ENCODE data around the gene GPR160. TPM values are rescaled to one million over a fixed set of nuclear protein-coding genes. Genes with fewer than 3 reads are reported as not detected.

Gene GPR160
- total RNA-seq, 1 experiment from 2014 or later = 16.1 TPM

- Mint-ChIP-seq H3K4me1 (ENCODE audit: low read depth, unreplicated experiment) (peaks cover 22% of the 10 kb centered on the region), H3K27ac (ENCODE audit: unreplicated experiment) (no peak overlapping the region), H3K36me3 (ENCODE audit: insufficient read depth, unreplicated experiment) (peaks cover 20% of the 10 kb centered on the region), H3K9me3 (ENCODE audit: unreplicated experiment) (no peaks in the 10 kb centered on the region), H3K4me3 (ENCODE audit: unreplicated experiment) (no peak overlapping the region), H3K27me3 (ENCODE audit: insufficient read depth, unreplicated experiment) (no peaks in the 10 kb centered on the region)
- no peak overlapping the region for H3K4me3 ChIP-seq (ENCODE audit: low read depth, low read length)
- no peaks in the 10 kb centered on the region for H3K9me3 ChIP-seq
- CTCF ChIA-PET = interaction anchor here (0.6 to 0.9 kb wide), 2 partner anchors 41 to 113 kb away, joined by 3 to 4 read pairs; partner anchors contain the start of gene GPR160
- POLR2A ChIA-PET = interaction anchor here (0.5 kb wide), 1 partner anchor 37 kb away, joined by 4 read pairs; no protein-coding TSS in a partner anchor
- peak; percentile 42 to 59 for DNase-seq
- no peaks in the 10 kb centered on the region for H3K27me3 ChIP-seq (replicated peaks; ENCODE audit: control insufficient read depth, insufficient read depth, low read length)
- H3K4me1 ChIP-seq = peaks cover 44% of the 10 kb centered on the region
- no peak for TF ChIP-seq CTCF (IDR thresholded peaks at IDR 0.05; ENCODE audit: insufficient read depth in 1 of 2, low read depth in 1 of 2, low read length in 1 of 2, severe bottlenecking in 1 of 2, unreplicated experiment in 1 of 2)
- intact Hi-C loops (cut with micrococcal nuclease; ENCODE audit: unreplicated experiment) = loop anchor here (1.0 kb wide), 1 partner anchor 41 kb away; the partner anchor contains the start of gene GPR160
- H3K36me3 ChIP-seq (ENCODE audit: control insufficient read depth, insufficient read depth, low read length) = no peaks in the 10 kb centered on the region
- BruUV-seq (replicated peaks) = no TSS peak
Measured at GRCh38 chr3:170078620-170079281, 41.0 kb downstream of the GPR160 start.

GRCh38 chr3:170079536-170080165 is 41.9 kb downstream of the GPR160 start:
- H3K36me3 ChIP-seq (ENCODE audit: control insufficient read depth, insufficient read depth, low read length) = no peaks in the 10 kb centered on the region
- CTCF ChIA-PET = no interaction called here
- peaks cover 22% of the 10 kb centered on the region for H3K4me1 Mint-ChIP-seq (ENCODE audit: low read depth, unreplicated experiment)
- no peaks in the 10 kb centered on the region for H3K27me3 ChIP-seq (replicated peaks; ENCODE audit: control insufficient read depth, insufficient read depth, low read length)
- peaks cover 20% of the 10 kb centered on the region for H3K36me3 Mint-ChIP-seq (ENCODE audit: insufficient read depth, unreplicated experiment)
- no peaks in the 10 kb centered on the region for H3K9me3 ChIP-seq
- H3K4me1 ChIP-seq = peaks cover 44% of the 10 kb centered on the region
- H3K9me3 Mint-ChIP-seq (ENCODE audit: unreplicated experiment) = no peaks in the 10 kb centered on the region
- H3K27me3 Mint-ChIP-seq (ENCODE audit: insufficient read depth, unreplicated experiment) = no peaks in the 10 kb centered on the region
- intact Hi-C loops (cut with micrococcal nuclease; ENCODE audit: unreplicated experiment) = loop anchor here (1.0 kb wide), 1 partner anchor 42 kb away; the partner anchor contains the start of gene GPR160
- no TSS peak for BruUV-seq (replicated peaks)
- TF ChIP-seq CTCF (IDR thresholded peaks at IDR 0.05; ENCODE audit: insufficient read depth in 1 of 2, low read depth in 1 of 2, low read length in 1 of 2, severe bottlenecking in 1 of 2, unreplicated experiment in 1 of 2) = no peak
- peak in 1 of 2 experiments; percentile 29 for DNase-seq
- POLR2A ChIA-PET = interaction anchor here (0.5 kb wide), 1 partner anchor 38 kb away, joined by 4 read pairs; no protein-coding TSS in a partner anchor
- H3K4me3 Mint-ChIP-seq (ENCODE audit: unreplicated experiment) = peak overlapping the region; percentile 49
- H3K27ac Mint-ChIP-seq (ENCODE audit: unreplicated experiment) = peak overlapping the region; percentile 69
- H3K4me3 ChIP-seq (ENCODE audit: low read depth, low read length) = no peak overlapping the region

GRCh38 chr3:170080605-170081004 is 42.8 kb downstream of the GPR160 start:
- Mint-ChIP-seq H3K27ac (ENCODE audit: unreplicated experiment) (peak overlapping the region; percentile 69), H3K4me1 (ENCODE audit: low read depth, unreplicated experiment) (peaks cover 22% of the 10 kb centered on the region), H3K36me3 (ENCODE audit: insufficient read depth, unreplicated experiment) (peaks cover 23% of the 10 kb centered on the region), H3K4me3 (ENCODE audit: unreplicated experiment) (peak overlapping the region; percentile 49), H3K27me3 (ENCODE audit: insufficient read depth, unreplicated experiment) (no peaks in the 10 kb centered on the region), H3K9me3 (ENCODE audit: unreplicated experiment) (no peaks in the 10 kb centered on the region)
- Histone ChIP-seq H3K4me1 (peaks cover 44% of the 10 kb centered on the region), H3K27me3 (replicated peaks; ENCODE audit: control insufficient read depth, insufficient read depth, low read length) (no peaks in the 10 kb centered on the region), H3K9me3 (no peaks in the 10 kb centered on the region), H3K36me3 (ENCODE audit: control insufficient read depth, insufficient read depth, low read length) (peaks cover 2% of the 10 kb centered on the region; the same call in 1 of the 2 replicates), H3K4me3 (ENCODE audit: low read depth, low read length) (no peak overlapping the region)
- no TSS peak for BruUV-seq (replicated peaks)
- CTCF ChIA-PET = no interaction called here
- intact Hi-C loops (cut with micrococcal nuclease; ENCODE audit: unreplicated experiment) = no loop called here
- POLR2A ChIA-PET = no interaction called here
- no peak for DNase-seq
- no peak for TF ChIP-seq CTCF (IDR thresholded peaks at IDR 0.05; ENCODE audit: insufficient read depth in 1 of 2, low read depth in 1 of 2, low read length in 1 of 2, severe bottlenecking in 1 of 2, unreplicated experiment in 1 of 2)

Data from Caco-2 (cell line).